GM18951 (cell line): ENCODE results near the gene SARDH.

Source experiments
- POLR2A ChIP-seq: IDR thresholded peaks from 4 replicates; pipeline ENCODE4 v1.6.1; 2011; ENCODE audit warnings: mild to moderate bottlenecking; ENCODE audit not compliant: insufficient read length, insufficient read depth; ENCODE audit errors: extremely low read depth
- in situ Hi-C: fragments of 300-500 bp; cut with MboI; formaldehyde crosslinking; loops from one replicate; pipeline ENCODE4 v1.12.0; 2022; ENCODE audit warnings: low sequenced_read_pairs, mixed read lengths, inconsistent platforms; ENCODE audit not compliant: unreplicated experiment

SARDH gene

DNA sequence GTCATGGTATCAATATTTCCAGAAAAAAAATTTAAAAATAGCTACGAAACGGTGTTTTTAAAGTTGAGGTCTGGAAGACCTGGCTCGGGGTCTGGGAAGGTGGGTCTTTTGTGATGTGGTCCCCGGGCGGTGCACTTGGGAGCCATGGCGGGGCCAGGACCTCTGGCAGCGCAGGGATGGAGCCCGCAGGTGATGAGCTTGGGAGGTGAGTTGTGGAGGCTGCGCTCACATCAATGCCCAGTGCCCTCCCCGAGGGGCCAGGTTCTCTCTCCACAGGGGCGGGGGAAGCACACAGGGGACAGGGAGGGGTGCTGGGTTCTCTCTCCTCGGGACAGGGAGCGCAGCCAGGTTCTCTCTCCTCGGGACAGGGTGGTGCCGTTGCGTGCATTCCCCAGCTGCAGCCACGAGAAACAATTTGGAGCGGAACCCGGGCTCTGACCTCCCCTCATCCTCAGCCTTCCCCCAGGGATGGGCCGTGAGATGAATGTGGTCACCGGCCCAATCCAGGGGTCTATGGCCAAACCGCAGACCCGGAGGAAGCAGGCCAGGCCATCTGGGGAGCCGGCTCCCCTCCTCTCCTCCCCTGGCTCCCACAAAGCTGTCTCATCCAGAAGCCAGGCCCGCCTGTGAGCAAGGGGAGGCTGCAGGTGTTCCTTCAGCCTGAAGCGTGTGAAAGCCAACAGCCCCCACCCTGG lies 76.2 kb downstream of the SARDH start:
- in situ Hi-C loops = no loop called here
- no peak for TF ChIP-seq POLR2A

- TF ChIP-seq POLR2A = no peak
- in situ Hi-C loops = no loop called here
Observed at GRCh38 chr9:133659516-133659915, 78.6 kb downstream of the SARDH start.

DNA sequence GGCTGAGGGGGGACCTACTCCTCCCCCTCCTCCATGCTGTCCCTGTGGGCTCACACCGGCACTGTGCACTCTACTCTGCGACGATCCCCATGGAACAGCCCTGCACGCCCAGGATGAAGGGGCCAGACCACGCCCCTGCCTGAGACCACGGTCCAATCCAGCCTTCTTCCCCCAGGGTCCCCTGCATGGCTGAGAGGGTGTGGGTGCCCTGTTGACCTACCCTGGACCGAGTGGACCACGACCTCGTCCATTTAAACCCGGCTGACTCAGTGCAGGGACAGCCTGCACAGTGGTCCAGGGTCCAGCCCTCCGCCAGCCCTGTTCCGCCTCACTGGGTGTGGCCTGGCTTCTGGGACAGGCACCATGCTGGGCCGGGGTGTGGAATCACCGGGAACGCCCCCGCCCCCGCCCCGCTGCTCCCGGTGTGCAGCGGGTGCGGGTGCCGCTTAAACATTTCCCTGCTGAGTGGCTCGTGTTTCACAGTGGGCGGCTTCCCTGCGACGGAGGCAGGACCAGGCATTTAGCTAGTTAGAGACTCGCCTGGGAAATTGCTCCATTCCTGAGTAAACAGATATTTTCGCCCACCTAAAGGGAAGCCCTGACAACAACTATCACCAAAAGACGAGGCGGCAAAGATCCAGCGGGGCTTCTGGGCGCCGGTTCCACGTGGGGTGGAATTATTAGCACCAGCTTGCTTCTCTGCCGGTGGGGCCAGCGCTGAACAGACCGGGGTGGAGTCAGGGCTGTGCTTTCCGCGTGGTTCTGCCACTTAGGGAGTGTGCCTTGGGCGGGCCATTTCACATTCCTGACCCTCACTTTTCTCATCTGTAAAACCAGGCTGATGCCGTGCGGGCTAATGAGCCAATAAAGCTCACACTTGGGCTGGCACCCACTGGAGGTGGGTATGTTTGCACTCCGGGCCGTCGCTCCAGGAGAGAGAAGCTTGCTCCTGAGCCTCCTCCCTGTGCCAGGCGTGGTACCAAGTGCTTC lies 79.4 kb downstream of the SARDH start:
- TF ChIP-seq POLR2A = no peak
- in situ Hi-C loops = no loop called here

GRCh38 chr9:133657120-133657661 lies 81.0 kb downstream of the SARDH start:
- TF ChIP-seq POLR2A = no peak

DNA sequence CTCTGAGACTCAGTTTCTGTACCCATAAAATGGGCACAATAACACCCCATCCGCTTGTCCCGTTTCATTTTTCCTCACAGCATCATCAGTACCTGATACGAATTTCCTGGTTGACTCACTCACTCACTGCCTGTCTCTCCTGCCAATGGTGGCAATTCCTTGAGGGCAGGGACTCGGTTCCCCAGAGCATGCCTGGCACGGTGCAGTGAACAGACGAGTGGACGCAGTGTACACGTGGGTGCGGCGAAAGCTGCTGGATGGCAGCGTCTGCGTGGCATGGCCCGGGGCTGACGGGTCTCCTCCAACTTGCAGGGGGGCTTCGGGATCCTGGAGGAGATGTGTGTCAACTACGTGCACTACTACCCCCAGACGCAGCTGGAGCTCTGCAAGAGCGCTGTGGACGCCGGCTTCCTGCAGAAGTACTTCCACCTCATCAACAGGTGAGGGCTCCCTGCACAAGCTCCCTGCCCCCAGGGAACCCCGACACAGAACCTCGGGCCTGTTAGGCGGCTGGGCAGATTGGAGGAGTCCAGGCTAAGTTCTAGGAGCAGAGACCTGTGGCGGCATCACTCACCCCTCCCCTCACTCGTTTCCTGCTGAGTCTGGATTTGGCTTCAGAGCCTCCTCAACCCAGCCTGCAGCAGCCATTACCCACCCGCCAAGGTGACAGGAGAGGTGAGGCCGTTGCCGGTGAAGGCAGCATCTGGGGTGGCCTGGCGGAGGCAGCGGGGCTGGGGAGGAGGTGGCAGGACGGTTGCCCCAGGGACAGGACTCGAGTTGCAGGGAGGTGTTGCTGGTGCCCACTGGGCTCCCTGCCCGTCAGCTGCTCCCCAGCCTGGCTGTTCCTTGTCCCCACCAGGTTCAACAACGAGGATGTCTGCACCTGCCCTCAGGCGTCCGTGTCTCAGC lies 81.7 kb downstream of the SARDH start:
- in situ Hi-C loops = no loop called here
- TF ChIP-seq POLR2A = no peak

More at GRCh38 chr9:133657120-133657661, 81.0 kb downstream of the SARDH start:
- in situ Hi-C loops = no loop called here

GRCh38 chr9:133655701-133656100 lies 82.5 kb downstream of the SARDH start:
- in situ Hi-C loops = no loop called here
- no peak for TF ChIP-seq POLR2A

- no peak for TF ChIP-seq POLR2A
- in situ Hi-C loops = no loop called here
Observed at GRCh38 chr9:133654736-133655657, 83.2 kb downstream of the SARDH start.

- in situ Hi-C loops = no loop called here
Observed at GRCh38 chr9:133653638-133654037, 84.5 kb downstream of the SARDH start.

GRCh38 chr9:133650026-133650425 lies 88.1 kb downstream of the SARDH start:
- no peak for TF ChIP-seq POLR2A
- in situ Hi-C loops = no loop called here

More at GRCh38 chr9:133653638-133654037, 84.5 kb downstream of the SARDH start:
- no peak for TF ChIP-seq POLR2A

DNA sequence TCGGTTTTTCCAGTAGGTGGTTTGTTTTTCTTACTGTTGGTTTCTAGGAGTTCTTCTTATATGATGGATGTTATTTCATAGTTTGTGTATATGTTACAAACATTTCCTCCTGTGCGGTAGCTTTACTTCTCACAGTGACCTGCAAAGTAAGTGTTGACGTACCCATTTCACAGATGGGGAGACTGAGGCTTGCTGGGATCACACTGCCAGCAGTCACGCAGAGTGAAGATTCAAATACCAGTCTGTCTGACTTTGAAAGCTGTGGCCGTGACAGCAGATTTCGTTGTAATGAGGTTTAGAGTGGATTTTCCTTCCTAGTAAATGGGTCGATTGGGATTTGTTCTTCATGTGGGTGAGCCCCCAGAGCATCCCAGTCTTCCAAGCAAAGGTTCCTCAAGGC lies 89.0 kb downstream of the SARDH start:
- TF ChIP-seq POLR2A = no peak
- in situ Hi-C loops = no loop called here

- in situ Hi-C loops = no loop called here
- no peak for TF ChIP-seq POLR2A
Observed at GRCh38 chr9:133647765-133648469, 90.2 kb downstream of the SARDH start.
